NCI-H526 treated with DMSO at 0.1 percent for 48 hours (cell line): ENCODE results near the gene SKIC2.
"Not testable (repeated sequence)": the region's sequence is repeated elsewhere in the genome, so short reads cannot be mapped to it uniquely, and the experiment has no call there.

ENCODE experiments used
- DNase-seq: peaks from one replicate; lab custom pipeline; 2025; lab: John Stamatoyannopoulos, UW

Gene SKIC2

GRCh38 chr6:31969712-31970603, 11.0 kb downstream of the SKIC2 start:
- no peak for DNase-seq

- no peak for DNase-seq
These were observed 11.8 kb downstream of the SKIC2 start for GRCh38 chr6:31970604-31971271.

- no peak for DNase-seq
These were observed 12.5 kb downstream of the SKIC2 start for GRCh38 chr6:31971279-31971992.

GRCh38 chr6:31971993-31972708, 13.2 kb downstream of the SKIC2 start, which contains the start of gene DXO:
Gene DXO (minus strand): TSS chr6:31972138. CDS start chr6:31971675, 463 bp downstream.
- DNase-seq: peak; percentile 92

GRCh38 chr6:31972709-31973350, 13.9 kb downstream of the SKIC2 start:
- no peak for DNase-seq

- not testable (repeated sequence) for DNase-seq
These were observed 17.1 kb downstream of the SKIC2 start for GRCh38 chr6:31976065-31976464.

GRCh38 chr6:31977816-31978431, 18.9 kb downstream of the SKIC2 start:
- DNase-seq: no peak

GRCh38 chr6:31978831-31979230, 19.9 kb downstream of the SKIC2 start:
- DNase-seq: no peak

GRCh38 chr6:31979238-31979898, 20.4 kb downstream of the SKIC2 start:
- DNase-seq: no peak

GRCh38 chr6:31980195-31980876, 21.4 kb downstream of the SKIC2 start:
- not testable (repeated sequence) for DNase-seq

GRCh38 chr6:31980998-31981397, 22.0 kb downstream of the SKIC2 start:
- not testable (repeated sequence) for DNase-seq

GRCh38 chr6:31981744-31982143, 22.8 kb downstream of the SKIC2 start, which contains the start of gene C4A:
Gene C4A (plus strand): TSS chr6:31982057. CDS start chr6:31982108, 51 bp downstream.
- DNase-seq: not testable (repeated sequence)

- not testable (repeated sequence) for DNase-seq
These were observed 30.4 kb downstream of the SKIC2 start for GRCh38 chr6:31989363-31989762.

GRCh38 chr6:31994421-31994820, 35.4 kb downstream of the SKIC2 start:
- DNase-seq: not testable (repeated sequence)

- DNase-seq: not testable (repeated sequence)
These were observed 37.4 kb downstream of the SKIC2 start for GRCh38 chr6:31996385-31996784.

GRCh38 chr6:32002546-32003268, 43.7 kb downstream of the SKIC2 start:
- not testable (repeated sequence) for DNase-seq

- DNase-seq: not testable (repeated sequence)
These were observed 44.3 kb downstream of the SKIC2 start for GRCh38 chr6:32003301-32003700.

GRCh38 chr6:32004393-32004792, 45.4 kb downstream of the SKIC2 start:
- DNase-seq: not testable (repeated sequence)
